CD4-positive, alpha-beta T cell (primary cell): ENCODE measurements around the gene CYYR1. TPM values are rescaled to one million over a fixed set of nuclear protein-coding genes. Genes with fewer than 3 reads are reported as not detected.

Source experiments
- ATAC-seq: fragments of 200-7000 bp; cut with Tn5 transposase; one replicate; pipeline ENCODE4 v1.10.0; 2022; ENCODE audit warnings: mild to moderate bottlenecking; ENCODE audit not compliant: poor library complexity
- CTCF ChIA-PET: fragments of 350-600 bp; sonication (Branson Sonifier 250); formaldehyde crosslinking; loops from one replicate; lab custom pipeline; 2021; ENCODE audit warnings: antibody characterized with exemption, inconsistent platforms; lab: Charles Lee
- POLR2A ChIA-PET: fragments of 350-600 bp; sonication (Branson Sonifier 250); formaldehyde crosslinking; loops from one replicate; lab custom pipeline; 2021; ENCODE audit warnings: antibody characterized with exemption, inconsistent platforms; lab: Charles Lee
- DNase-seq, 14 experiments: peaks; one replicate each; pipeline ENCODE4 v3.0.0-alpha.2; 2013 to 2020; ENCODE audit warnings: mixed read lengths in 2 of 14
- H3K27ac ChIP-seq, 2 donors: one replicate each; pipeline versions ENCODE4 v1.5.1 to v1.7.0; 2013; ENCODE audit warnings: low read length in 2 of 2, low read depth in 1 of 2, mild to moderate bottlenecking in 1 of 2
- H3K27me3 ChIP-seq, 2 experiments: 1 replicate in 1 of 2; 2 replicates in 1 of 2; pipeline versions ENCODE4 v1.6.1 to v1.7.0; 2013; ENCODE audit warnings: low read length in 2 of 2, control low read depth in 1 of 2, mild to moderate bottlenecking in 1 of 2, moderate library complexity in 1 of 2; ENCODE audit not compliant: insufficient read depth in 2 of 2, control insufficient read depth in 1 of 2
- H3K36me3 ChIP-seq: one replicate; pipeline ENCODE4 v1.6.1; 2013; ENCODE audit warnings: low read length, control low read depth; ENCODE audit not compliant: insufficient read depth
- H3K4me1 ChIP-seq: one replicate; pipeline ENCODE4 v1.6.1; 2013; ENCODE audit warnings: low read length, control low read depth; ENCODE audit not compliant: insufficient read depth
- H3K4me3 ChIP-seq: one replicate; pipeline ENCODE4 v1.5.1; 2013; ENCODE audit warnings: mild to moderate bottlenecking, low read length, moderate library complexity
- H3K9me3 ChIP-seq, 2 experiments: 1 replicate in 1 of 2; 2 replicates in 1 of 2; pipeline versions ENCODE4 v1.6.1 to v1.7.0; 2013; ENCODE audit warnings: low read length in 2 of 2, mild to moderate bottlenecking in 2 of 2, control low read depth in 1 of 2, moderate library complexity in 1 of 2; ENCODE audit not compliant: control insufficient read depth in 1 of 2, insufficient read depth in 1 of 2
- H3K27ac Mint-ChIP-seq: one replicate; pipeline ENCODE4 v1.8.0; 2020; ENCODE audit warnings: mixed read lengths
- H3K27me3 Mint-ChIP-seq: one replicate; pipeline ENCODE4 v1.8.0; 2021; ENCODE audit warnings: mixed read lengths
- H3K36me3 Mint-ChIP-seq: one replicate; pipeline ENCODE4 v1.8.0; 2021; ENCODE audit warnings: low read depth, mixed read lengths
- H3K4me1 Mint-ChIP-seq: one replicate; pipeline ENCODE4 v1.8.0; 2021; ENCODE audit warnings: low read depth, mixed read lengths
- H3K4me3 Mint-ChIP-seq: one replicate; pipeline ENCODE4 v1.8.0; 2020; ENCODE audit warnings: mild to moderate bottlenecking, mixed read lengths
- H3K9me3 Mint-ChIP-seq: one replicate; pipeline ENCODE4 v1.8.0; 2020; ENCODE audit warnings: mixed read lengths
- intact Hi-C, 2 experiments: fragments of 100-400 bp; cut with DNase I in 1 of 2; cut with micrococcal nuclease in 1 of 2; formaldehyde crosslinking; loops; one replicate each; pipeline versions ENCODE4 v1.15.1 to v1.9.0; 2023 to 2025; cut with DNase I, micrococcal nuclease
- total RNA-seq, 174 experiments: library from RNA in 2 of 174; stranded (reverse) in 2 of 174; gene quantifications; one replicate each; pipeline ENCODE4 v1.2.3 and lab custom pipeline; 2021 to 2026
- TF ChIP-seq, protein P1 (sequence below): fragments of 200-600 bp; IDR thresholded peaks from one replicate; pipeline ENCODE4 v1.8.0; 2022; ENCODE audit warnings: antibody characterized with exemption, mild to moderate bottlenecking

The CYYR1 gene
- total RNA-seq, 2 experiments from 2014 or later = not detected

DNA sequence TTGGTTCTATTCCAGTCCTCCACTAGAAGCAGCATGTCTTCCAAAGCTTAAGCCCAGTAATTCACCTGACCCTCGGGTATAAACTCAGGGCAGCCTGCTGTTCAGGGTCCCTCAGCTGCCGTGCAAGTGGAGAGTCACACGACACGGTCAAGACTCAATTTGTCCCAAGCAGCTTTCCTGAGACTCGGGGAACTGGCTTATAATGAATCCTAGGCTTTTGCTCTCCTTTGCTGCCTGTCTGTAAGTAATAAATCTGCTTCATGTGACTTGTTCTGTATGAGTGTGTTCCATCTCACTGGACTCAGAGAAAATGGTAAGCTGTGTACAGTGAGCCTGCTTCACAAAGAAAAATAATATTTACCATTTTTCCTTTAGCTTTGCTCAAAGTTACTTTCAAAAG lies 119.8 kb downstream of the CYYR1 start:
- POLR2A ChIA-PET = no interaction called here
- CTCF ChIA-PET = no interaction called here
- no peaks in the 10 kb centered on the region for H3K27me3 ChIP-seq
- H3K4me3 ChIP-seq = no peak overlapping the region
- Mint-ChIP-seq H3K9me3 (no peaks in the 10 kb centered on the region), H3K27ac (no peak overlapping the region), H3K36me3 (no peaks in the 10 kb centered on the region), H3K4me3 (no peak overlapping the region), H3K4me1 (no peaks in the 10 kb centered on the region), H3K27me3 (no peaks in the 10 kb centered on the region)
- DNase-seq (no peak), ATAC-seq (no peak)
- H3K27ac ChIP-seq = no peak overlapping the region
- no peaks in the 10 kb centered on the region for H3K4me1 ChIP-seq
- no peaks in the 10 kb centered on the region for H3K36me3 ChIP-seq
- TF ChIP-seq, protein P1, sequence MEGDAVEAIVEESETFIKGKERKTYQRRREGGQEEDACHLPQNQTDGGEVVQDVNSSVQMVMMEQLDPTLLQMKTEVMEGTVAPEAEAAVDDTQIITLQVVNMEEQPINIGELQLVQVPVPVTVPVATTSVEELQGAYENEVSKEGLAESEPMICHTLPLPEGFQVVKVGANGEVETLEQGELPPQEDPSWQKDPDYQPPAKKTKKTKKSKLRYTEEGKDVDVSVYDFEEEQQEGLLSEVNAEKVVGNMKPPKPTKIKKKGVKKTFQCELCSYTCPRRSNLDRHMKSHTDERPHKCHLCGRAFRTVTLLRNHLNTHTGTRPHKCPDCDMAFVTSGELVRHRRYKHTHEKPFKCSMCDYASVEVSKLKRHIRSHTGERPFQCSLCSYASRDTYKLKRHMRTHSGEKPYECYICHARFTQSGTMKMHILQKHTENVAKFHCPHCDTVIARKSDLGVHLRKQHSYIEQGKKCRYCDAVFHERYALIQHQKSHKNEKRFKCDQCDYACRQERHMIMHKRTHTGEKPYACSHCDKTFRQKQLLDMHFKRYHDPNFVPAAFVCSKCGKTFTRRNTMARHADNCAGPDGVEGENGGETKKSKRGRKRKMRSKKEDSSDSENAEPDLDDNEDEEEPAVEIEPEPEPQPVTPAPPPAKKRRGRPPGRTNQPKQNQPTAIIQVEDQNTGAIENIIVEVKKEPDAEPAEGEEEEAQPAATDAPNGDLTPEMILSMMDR = no peak
- intact Hi-C loops = no loop called here
- no peaks in the 10 kb centered on the region for H3K9me3 ChIP-seq

GRCh38 chr21:26451081-26451740 lies 121.9 kb downstream of the CYYR1 start:
- intact Hi-C loops = no loop called here
- no peak overlapping the region for H3K27ac ChIP-seq
- no peaks in the 10 kb centered on the region for H3K36me3 ChIP-seq
- no peak for ATAC-seq
- TF ChIP-seq, protein P1 = no peak
- no peak overlapping the region for H3K4me3 ChIP-seq
- H3K4me1 ChIP-seq = no peaks in the 10 kb centered on the region
- no peaks in the 10 kb centered on the region for H3K27me3 Mint-ChIP-seq
- no peaks in the 10 kb centered on the region for H3K9me3 ChIP-seq
- H3K4me1 Mint-ChIP-seq = no peaks in the 10 kb centered on the region
- POLR2A ChIA-PET = no interaction called here
- H3K9me3 Mint-ChIP-seq = no peaks in the 10 kb centered on the region
- no peak overlapping the region for H3K4me3 Mint-ChIP-seq
- CTCF ChIA-PET = no interaction called here
- no peak for DNase-seq
- H3K27me3 ChIP-seq = no peaks in the 10 kb centered on the region
- H3K27ac Mint-ChIP-seq = no peak overlapping the region
- no peaks in the 10 kb centered on the region for H3K36me3 Mint-ChIP-seq

DNA sequence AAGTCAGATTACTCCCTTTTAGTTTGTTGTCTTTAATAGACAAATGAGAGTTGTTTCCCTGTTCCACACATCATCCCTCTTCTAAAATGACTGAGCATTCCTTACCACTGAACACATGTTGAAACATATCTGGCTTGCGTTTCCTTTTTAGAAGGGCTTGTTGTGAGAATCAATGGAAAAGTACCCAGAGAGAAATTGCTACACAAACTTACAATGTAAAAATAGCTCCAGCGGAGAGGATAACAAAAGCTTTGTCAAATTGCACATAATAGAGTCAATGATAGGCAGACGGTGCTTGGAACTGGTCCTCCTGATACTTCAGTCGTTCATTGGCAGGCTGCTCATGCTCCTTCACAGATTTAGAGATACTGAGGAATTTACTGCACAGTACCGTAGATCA lies 123.9 kb downstream of the CYYR1 start:
- no peaks in the 10 kb centered on the region for H3K9me3 Mint-ChIP-seq
- ATAC-seq = no peak
- TF ChIP-seq, protein P1 = no peak
- H3K4me3 Mint-ChIP-seq = no peak overlapping the region
- intact Hi-C loops = no loop called here
- H3K4me1 Mint-ChIP-seq = no peaks in the 10 kb centered on the region
- no peaks in the 10 kb centered on the region for H3K36me3 Mint-ChIP-seq
- Histone ChIP-seq H3K4me1 (no peaks in the 10 kb centered on the region), H3K4me3 (no peak overlapping the region), H3K27ac (no peak overlapping the region), H3K27me3 (no peaks in the 10 kb centered on the region), H3K9me3 (no peaks in the 10 kb centered on the region), H3K36me3 (no peaks in the 10 kb centered on the region)
- DNase-seq = no peak
- no peaks in the 10 kb centered on the region for H3K27me3 Mint-ChIP-seq
- ChIA-PET CTCF (no interaction called here), POLR2A (no interaction called here)
- no peak overlapping the region for H3K27ac Mint-ChIP-seq
